ENCODE data around the gene CDC34. TPM values are rescaled to one million over a fixed set of nuclear protein-coding genes. Genes with fewer than 3 reads are reported as not detected.

CDC34 gene
- total RNA-seq, 1 donor from 2014 or later, result 78.2 TPM

- DNase-seq (ENCODE audit: low spot score), result no peak
- intact Hi-C loops (cut with DNase I), result no loop called here
Measured at GRCh38 chr19:566844-567243, 35.3 kb downstream of the CDC34 start.

GRCh38 chr19:567296-567900, 35.8 kb downstream of the CDC34 start:
- intact Hi-C loops (cut with DNase I), result no loop called here
- DNase-seq (ENCODE audit: low spot score), result no peak

GRCh38 chr19:570251-570686, 38.7 kb downstream of the CDC34 start:
- intact Hi-C loops (cut with DNase I), result loop anchor here (5.0 kb wide), 2 partner anchors 38 to 92 kb away; partner anchors contain the start of genes CDC34 and RNF126
- DNase-seq (ENCODE audit: low spot score), result no peak

GRCh38 chr19:570937-571565, 39.5 kb downstream of the CDC34 start:
- peak; percentile 85 for DNase-seq (ENCODE audit: low spot score)
- intact Hi-C loops (cut with DNase I), result loop anchor here (5.0 kb wide), 2 partner anchors 39 to 91 kb away; partner anchors contain the start of genes CDC34 and RNF126

GRCh38 chr19:571566-571974, 40.0 kb downstream of the CDC34 start:
- intact Hi-C loops (cut with DNase I), result loop anchor here (5.0 kb wide), 2 partner anchors 39 to 91 kb away; partner anchors contain the start of genes CDC34 and RNF126
- DNase-seq (ENCODE audit: low spot score), result no peak

- intact Hi-C loops (cut with DNase I), result loop anchor here (5.0 kb wide), 2 partner anchors 40 to 90 kb away; partner anchors contain the start of genes CDC34 and RNF126
- DNase-seq (ENCODE audit: low spot score), result peak; percentile 99
Measured at GRCh38 chr19:572140-572742, 40.7 kb downstream of the CDC34 start, which contains the start of gene BSG. Gene BSG (plus strand): TSS chr19:572596. CDS start chr19:572635, 39 bp downstream.

- no peak for DNase-seq (ENCODE audit: low spot score)
- intact Hi-C loops (cut with DNase I), result loop anchor here (5.0 kb wide), 2 partner anchors 41 to 89 kb away; partner anchors contain the start of genes CDC34 and RNF126
Measured at GRCh38 chr19:572743-573518, 41.4 kb downstream of the CDC34 start.

GRCh38 chr19:573519-573825, 41.9 kb downstream of the CDC34 start:
- DNase-seq (ENCODE audit: low spot score), result no peak
- intact Hi-C loops (cut with DNase I), result loop anchor here (5.0 kb wide), 2 partner anchors 41 to 89 kb away; partner anchors contain the start of genes CDC34 and RNF126

GRCh38 chr19:574658-575526, 43.3 kb downstream of the CDC34 start:
- peak; percentile 84 for DNase-seq (ENCODE audit: low spot score)
- intact Hi-C loops (cut with DNase I), result loop anchor here (5.0 kb wide), 2 partner anchors 43 to 87 kb away; partner anchors contain the start of genes CDC34 and RNF126

- intact Hi-C loops (cut with DNase I), result no loop called here
- DNase-seq (ENCODE audit: low spot score), result peak; percentile 86
Measured at GRCh38 chr19:575527-576506, 44.3 kb downstream of the CDC34 start.

GRCh38 chr19:576768-577438, 45.3 kb downstream of the CDC34 start:
- intact Hi-C loops (cut with DNase I), result no loop called here
- no peak for DNase-seq (ENCODE audit: low spot score)

GRCh38 chr19:577439-578392, 46.2 kb downstream of the CDC34 start:
- intact Hi-C loops (cut with DNase I), result no loop called here
- no peak for DNase-seq (ENCODE audit: low spot score)

- intact Hi-C loops (cut with DNase I), result no loop called here
- no peak for DNase-seq (ENCODE audit: low spot score)
Measured at GRCh38 chr19:579111-579841, 47.7 kb downstream of the CDC34 start.

- DNase-seq (ENCODE audit: low spot score), result no peak
- intact Hi-C loops (cut with DNase I), result no loop called here
Measured at GRCh38 chr19:579842-580155, 48.2 kb downstream of the CDC34 start.

- no peak for DNase-seq (ENCODE audit: low spot score)
Measured at GRCh38 chr19:580274-580835, 48.8 kb downstream of the CDC34 start.

More at GRCh38 chr19:580274-580835, 48.8 kb downstream of the CDC34 start:
- intact Hi-C loops (cut with DNase I), result no loop called here
